Stimulated activated CD4-positive, alpha-beta T cell treated with anti-CD3 and anti-CD28 coated beads, Interleukin-1b, Interleukin-23, amount 100 ng/mL, for 4 hours (primary cell): Measurements from ENCODE around the gene SYT4.
"Not testable (repeated sequence)": the region's sequence is repeated elsewhere in the genome, so short reads cannot be mapped to it uniquely, and the experiment has no call there.

Source experiments
- DNase-seq, 2 donors: peaks; one replicate each; pipeline ENCODE4 v3.0.0-alpha.2; 2020; ENCODE audit warnings: low read depth in 2 of 2

The SYT4 gene, protein sequence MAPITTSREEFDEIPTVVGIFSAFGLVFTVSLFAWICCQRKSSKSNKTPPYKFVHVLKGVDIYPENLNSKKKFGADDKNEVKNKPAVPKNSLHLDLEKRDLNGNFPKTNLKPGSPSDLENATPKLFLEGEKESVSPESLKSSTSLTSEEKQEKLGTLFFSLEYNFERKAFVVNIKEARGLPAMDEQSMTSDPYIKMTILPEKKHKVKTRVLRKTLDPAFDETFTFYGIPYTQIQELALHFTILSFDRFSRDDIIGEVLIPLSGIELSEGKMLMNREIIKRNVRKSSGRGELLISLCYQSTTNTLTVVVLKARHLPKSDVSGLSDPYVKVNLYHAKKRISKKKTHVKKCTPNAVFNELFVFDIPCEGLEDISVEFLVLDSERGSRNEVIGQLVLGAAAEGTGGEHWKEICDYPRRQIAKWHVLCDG

GRCh38 chr18:43277164-43277600, at the start of gene SYT4:
SYT4 (minus strand) TSS chr18:43277490; CDS start chr18:43277281, 209 bp downstream.
- DNase-seq, result no peak

DNA sequence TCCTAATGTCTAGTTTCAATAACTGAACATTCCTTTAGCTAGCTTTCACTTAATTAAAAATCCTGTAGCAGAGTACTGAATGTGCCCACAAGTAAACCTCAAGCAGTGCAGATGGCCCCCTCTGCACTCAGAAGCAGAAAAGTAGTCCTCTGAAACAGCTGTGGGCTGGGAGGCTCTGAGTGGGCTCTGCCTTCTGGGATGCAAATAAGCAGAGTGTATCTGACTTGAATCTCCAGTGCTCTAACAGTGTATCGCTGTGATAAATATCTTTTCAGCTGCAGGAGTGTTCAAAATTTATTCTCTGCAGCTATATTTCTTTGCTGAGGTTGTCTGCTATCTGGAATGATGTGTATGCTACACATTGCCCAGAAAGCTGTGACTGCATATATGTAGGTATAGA, 44.8 kb upstream of the SYT4 start:
- DNase-seq, result no peak

- DNase-seq, result no peak
Measured at GRCh38 chr18:43314941-43315340, 37.7 kb upstream of the SYT4 start.

GRCh38 chr18:43312891-43313290, 35.6 kb upstream of the SYT4 start:
- DNase-seq, result no peak

- no peak for DNase-seq
Measured at GRCh38 chr18:43310239-43310638, 32.9 kb upstream of the SYT4 start.

GRCh38 chr18:43303376-43303775, 26.1 kb upstream of the SYT4 start:
- no peak for DNase-seq

GRCh38 chr18:43286187-43286586, 8.9 kb upstream of the SYT4 start:
- DNase-seq, result not testable (repeated sequence)

- DNase-seq, result no peak
Measured at GRCh38 chr18:43283299-43283698, 6.0 kb upstream of the SYT4 start.

GRCh38 chr18:43279015-43279744, 1.9 kb upstream of the SYT4 start:
- no peak for DNase-seq

DNA sequence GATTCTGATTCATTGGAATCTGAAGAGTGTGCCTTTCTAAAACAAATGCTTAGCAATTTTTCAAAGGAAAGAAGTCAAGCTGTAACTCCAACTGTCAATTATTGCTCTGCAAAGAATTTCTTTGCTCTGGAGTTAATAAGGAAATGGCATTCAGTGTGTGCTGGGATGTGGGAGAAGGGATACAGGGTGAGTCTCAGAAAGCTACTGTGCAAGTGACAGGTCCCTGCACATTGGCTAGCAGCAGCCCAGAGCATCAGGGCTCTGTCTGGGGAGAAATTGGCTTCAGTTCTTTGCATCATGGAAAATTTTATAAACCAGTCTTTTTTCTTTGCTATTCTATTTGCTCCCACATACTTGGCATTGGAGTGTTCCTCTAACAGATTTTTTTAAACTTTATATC, 1.1 kb upstream of the SYT4 start:
- no peak for DNase-seq

GRCh38 chr18:43276491-43276890, 799 bp downstream of the SYT4 start:
- DNase-seq, result no peak

DNA sequence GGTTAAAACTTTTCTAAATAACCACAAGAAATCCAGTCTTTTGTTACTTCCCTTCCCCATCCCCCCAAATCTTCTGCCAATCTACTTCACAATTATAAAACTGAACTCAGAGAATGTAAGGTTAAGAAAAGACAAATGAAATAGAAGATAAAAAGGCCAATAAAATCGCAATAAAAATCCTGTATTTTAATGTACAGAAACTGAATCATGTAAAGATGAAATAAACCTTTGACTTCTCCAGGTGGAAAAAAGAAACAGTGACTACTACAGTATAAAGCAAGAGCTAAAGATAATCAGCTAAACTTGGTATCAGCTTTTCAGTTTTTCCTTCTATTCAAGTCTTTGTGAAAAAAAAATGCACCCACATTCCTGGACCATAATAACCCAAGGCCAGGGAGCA, 1.7 kb downstream of the SYT4 start:
- DNase-seq, result no peak

GRCh38 chr18:43274526-43274925, 2.8 kb downstream of the SYT4 start:
- no peak for DNase-seq

- no peak for DNase-seq
Measured at GRCh38 chr18:43271593-43272432, 5.5 kb downstream of the SYT4 start.

GRCh38 chr18:43267818-43268217, 9.5 kb downstream of the SYT4 start:
- no peak for DNase-seq

DNA sequence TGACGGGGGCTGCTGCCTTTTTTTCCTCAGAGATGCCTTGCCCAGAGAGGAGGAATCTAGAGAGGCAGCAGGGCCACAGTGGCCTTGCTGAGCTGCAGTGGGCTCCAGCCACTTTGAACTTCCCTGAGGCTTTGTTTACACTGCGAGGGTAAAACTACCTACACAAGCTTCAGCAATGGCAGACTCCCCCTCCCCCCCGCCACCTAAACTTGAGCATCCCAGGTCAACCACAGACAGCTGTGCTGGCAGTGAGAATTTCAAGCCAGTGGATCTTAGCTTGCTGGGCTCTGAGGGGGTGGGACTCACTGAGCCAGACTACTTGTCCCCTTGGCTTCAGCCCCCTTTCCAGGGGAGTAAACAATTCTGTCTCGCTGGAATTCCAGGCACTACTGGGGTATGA, 11.8 kb downstream of the SYT4 start:
- no peak for DNase-seq

- DNase-seq, result no peak
Measured at GRCh38 chr18:43248610-43249249, 28.6 kb downstream of the SYT4 start.

DNA sequence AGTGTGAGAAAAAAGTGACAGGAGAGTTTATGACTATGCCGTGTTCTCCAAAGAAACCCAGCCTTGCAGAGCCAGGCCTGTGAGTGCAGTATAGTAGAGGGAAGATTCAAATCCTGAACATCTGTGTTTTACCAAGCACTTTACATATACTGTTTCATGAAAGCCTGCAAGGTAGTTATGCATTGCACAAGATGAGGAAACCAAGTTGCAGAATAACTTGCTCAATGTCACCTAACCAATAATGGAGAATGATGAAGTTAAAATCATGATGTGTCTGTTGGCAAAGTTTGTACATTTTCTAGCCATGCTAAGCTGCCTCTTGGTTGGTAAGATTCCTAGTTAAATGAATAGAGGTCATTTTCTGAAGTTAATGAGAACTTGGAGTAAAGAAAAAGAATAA, 29.3 kb downstream of the SYT4 start:
- no peak for DNase-seq

GRCh38 chr18:43238429-43238828, 38.9 kb downstream of the SYT4 start:
- DNase-seq, result no peak

DNA sequence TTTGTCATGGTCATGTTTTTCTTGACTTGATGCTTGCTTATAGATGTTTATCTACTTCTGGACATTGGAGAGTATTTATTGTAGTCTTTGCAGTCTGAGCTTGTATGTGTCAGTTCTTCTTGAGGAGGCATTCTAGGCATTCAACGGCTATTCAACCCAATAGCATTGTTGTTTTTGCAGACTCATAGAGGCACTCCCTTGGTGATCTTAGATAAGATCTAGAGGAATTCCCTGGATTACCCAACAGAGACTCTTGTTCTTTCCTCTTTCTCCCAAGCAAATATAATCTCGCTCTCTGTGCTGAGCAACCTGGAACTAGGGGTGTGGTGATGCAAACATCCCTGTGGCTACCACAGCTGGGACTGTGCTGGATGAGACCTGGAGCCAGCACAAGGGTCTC, 40.4 kb downstream of the SYT4 start:
- DNase-seq, result no peak

GRCh38 chr18:43234889-43235288, 42.4 kb downstream of the SYT4 start:
- no peak for DNase-seq

DNA sequence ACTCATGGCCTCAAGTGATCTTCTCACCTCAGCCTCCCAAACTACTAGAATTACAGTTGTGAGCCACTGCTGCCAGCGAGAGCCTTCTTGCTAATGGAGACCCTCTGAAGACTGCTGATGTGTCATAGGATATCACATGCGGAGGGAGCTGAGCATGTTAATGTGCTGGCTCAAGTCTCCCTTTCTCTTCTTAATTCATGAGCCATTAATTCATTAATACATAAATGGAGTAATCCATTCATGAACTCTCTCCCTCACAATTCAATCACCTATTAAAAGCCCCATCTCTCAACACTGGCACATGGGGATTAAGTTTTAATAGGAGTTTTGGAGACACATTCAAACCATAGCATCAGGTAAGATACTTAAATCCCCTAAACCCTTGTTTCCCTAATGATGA, 54.8 kb downstream of the SYT4 start:
- no peak for DNase-seq
